CD4-positive, alpha-beta T cell treated with Interleukin-10 for 1 hour (primary cell): Measurements from ENCODE around the gene ADK.
"Not testable (repeated sequence)": the region's sequence is repeated elsewhere in the genome, so short reads cannot be mapped to it uniquely, and the experiment has no call there.

ENCODE experiments used
- DNase-seq: peaks from one replicate; pipeline ENCODE4 v3.0.0-alpha.2; 2020

ADK gene

GRCh38 chr10:74307061-74307651 is 156.1 kb downstream of the ADK start:
- DNase-seq, result no peak

- no peak for DNase-seq
Observed at GRCh38 chr10:74310652-74311257, 159.7 kb downstream of the ADK start.

DNA sequence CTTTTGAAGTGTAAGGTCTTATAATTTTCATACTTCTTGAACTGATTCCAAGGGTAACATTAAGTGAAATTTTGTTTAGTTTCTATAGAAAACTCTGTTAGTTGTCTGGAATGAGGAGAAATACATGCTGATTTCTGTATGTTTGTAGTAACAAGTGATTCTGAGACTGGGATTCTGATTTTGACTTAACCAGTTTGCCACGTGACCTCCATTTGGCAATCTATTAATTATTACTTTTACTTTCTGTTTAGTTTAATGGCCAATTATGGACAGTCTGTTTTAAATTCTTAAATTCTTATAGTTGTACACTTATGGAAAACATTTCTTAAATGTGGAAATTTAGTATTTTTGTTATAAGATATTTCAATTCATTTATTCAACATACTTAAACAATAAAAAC is 163.1 kb downstream of the ADK start:
- DNase-seq, result peak; percentile 5

GRCh38 chr10:74320026-74320425 is 169.0 kb downstream of the ADK start:
- no peak for DNase-seq

GRCh38 chr10:74320717-74321116 is 169.7 kb downstream of the ADK start:
- DNase-seq, result no peak

DNA sequence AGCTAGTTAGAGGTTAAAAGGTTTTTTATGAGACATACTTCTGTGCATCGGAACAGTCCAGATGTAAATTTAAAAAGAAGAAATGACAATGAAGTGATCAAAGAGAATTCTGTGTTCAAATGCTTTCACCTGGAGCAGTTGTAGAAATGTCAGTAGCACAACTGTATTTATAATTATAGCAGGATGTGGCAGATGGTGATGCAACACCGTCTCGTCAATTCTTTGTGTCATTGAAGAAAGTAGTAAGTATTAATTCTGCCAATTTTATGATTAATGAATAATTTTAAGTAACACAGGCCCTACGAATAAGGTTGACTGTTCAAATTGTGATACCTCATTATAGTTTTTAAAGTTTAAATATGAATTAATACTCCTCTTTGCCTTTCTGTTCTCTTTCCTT is 171.1 kb downstream of the ADK start:
- no peak for DNase-seq

DNA sequence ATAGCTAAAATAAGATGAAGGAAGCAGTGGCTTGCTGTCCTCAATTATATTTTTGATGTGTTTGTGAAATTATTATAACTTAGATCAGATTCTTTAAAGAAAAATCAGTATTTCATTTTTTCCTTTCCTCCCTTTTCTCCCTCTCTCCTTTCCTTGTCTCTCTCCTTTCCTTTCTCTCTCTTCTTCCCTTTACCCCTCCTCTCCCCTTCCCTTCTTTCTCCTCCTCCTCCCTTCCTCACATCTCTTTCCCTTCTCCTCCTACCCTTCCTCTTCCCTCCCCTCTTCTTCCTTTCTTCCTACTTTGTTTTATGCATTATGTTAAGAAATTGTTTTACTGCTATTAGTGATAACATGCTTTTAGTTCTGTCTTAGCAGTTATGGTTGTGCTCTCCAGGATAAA is 171.5 kb downstream of the ADK start:
- DNase-seq, result no peak

GRCh38 chr10:74328388-74328787 is 177.4 kb downstream of the ADK start:
- no peak for DNase-seq

DNA sequence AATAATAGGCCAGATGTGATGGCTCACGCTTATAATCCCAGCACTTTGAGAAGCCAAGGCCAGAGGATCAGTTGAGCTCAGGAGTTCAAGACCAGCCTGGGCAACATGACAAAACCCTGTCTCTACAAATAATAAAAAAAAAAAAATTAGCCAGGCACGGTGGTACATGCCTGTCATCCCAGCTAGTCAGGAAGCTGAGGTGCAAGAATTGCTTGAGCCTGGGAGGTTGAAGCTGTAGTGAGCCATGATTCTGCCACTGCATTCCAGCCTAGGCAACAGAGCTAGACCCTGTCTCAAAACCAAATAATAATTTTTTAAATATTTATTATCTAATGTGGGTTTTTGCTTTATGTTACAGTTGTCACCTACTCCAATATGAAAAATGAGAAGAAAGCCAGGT is 178.9 kb downstream of the ADK start:
- no peak for DNase-seq

GRCh38 chr10:74330646-74331045 is 179.6 kb downstream of the ADK start:
- no peak for DNase-seq

GRCh38 chr10:74332398-74332797 is 181.4 kb downstream of the ADK start:
- no peak for DNase-seq

GRCh38 chr10:74333174-74333573 is 182.2 kb downstream of the ADK start:
- DNase-seq, result no peak

DNA sequence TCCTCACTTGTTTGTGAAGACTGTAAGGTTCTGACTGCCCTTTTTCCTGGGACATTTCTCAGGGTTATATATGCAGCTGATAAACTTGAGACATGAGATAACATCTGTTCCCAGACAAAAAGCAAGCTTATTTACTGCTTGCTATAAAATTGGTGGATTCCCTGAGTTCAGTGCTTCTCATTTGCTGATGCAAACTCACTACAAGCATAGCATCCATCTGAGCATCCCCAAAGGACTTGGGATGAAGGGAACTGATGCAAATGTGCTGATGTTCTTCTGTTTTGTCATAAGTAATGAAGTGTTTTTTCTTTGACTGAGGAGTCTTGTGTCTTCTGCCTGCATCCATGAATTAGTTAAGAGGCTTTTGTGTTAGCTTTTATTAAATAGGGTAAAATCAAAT is 183.2 kb downstream of the ADK start:
- DNase-seq, result no peak

GRCh38 chr10:74335501-74335900 is 184.5 kb downstream of the ADK start:
- DNase-seq, result no peak

DNA sequence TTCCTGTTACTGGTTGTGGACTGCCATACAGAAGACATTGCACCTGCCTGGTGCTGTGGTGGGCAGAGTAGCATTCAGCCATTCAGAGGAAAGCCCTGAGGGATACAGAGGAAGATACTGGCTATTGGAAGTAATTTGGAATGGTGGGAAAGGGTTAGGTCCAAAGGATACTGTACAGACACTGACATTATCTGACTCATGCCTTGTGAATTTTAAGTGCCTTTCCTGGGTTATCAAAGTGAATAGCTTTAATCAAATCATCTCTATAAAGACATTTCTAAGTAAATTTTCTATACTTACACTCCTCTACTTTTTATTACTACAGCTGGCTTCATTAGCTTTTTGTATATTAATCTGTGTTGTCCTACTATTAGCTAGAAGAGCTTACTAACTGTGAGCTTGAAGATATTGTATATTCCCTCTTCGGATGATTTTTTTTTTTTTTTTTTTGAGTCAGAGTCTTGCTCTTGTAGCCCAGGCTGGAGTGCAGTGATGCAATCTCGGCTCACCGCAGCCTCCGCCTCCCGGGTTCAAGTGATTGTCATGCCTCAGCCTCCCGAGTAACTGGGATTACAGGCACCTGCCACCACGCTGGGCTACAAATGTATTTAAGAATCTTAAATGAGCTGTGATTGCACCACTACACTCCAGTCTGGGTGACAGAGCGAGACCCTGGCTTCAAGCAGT is 186.5 kb downstream of the ADK start:
- DNase-seq, result no peak

DNA sequence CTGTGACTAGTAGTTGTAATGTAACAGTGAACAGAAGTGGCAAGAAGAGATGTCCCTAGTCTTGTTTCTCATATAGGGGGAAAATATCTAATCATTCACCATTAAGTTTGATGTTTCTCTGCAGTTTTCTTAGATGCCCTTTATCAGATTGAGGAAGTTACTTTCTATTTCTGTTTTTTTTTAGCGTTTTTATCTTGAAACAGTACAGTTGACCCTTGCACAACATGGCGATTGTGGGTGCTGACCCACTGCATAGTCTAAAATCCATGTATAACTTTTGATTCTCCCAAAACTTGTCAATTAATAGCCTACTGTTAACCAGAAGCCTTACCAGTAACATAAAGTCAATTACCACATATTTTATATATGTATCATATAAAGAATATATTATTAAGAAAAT is 192.0 kb downstream of the ADK start:
- DNase-seq, result no peak

- no peak for DNase-seq
Observed at GRCh38 chr10:74343804-74344203, 192.8 kb downstream of the ADK start.

DNA sequence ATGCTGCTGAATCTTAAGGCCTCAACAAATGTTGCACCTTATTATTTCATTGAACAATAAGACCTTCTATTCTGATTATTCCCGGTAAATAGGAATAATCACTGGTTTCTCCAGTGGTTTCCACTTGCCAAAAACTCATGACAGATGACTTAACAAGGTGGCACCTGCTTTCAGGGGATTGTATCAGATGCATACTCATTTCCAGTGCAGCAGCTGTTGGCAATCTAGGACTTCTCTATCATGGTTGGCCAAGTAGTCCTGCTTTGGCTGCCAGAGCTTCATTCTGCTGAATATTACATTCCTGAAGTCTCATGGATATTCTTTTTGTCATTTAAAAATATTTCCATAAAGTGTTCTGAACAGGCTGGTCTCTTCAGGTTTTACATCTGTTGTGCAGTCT is 193.3 kb downstream of the ADK start:
- DNase-seq, result no peak

DNA sequence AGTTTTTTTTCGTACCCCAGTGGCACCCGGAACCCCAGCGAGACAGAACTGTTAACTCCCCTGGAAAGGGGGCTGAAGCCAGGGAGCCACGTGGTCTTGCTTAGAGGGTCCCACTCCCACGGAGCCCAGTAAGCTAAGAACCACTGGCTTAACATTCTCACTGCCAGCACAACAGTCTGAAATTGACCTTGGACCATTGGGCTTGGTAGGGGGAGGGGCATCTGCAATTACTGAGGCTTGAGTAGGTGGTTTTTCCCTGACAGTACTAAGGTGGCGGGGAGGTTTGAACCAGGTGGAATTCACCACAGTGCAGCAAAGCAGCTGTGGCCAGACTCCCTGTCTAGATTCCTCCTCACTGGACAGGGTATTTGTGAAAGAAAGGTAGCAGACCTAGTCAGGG is 196.5 kb downstream of the ADK start:
- no peak for DNase-seq

DNA sequence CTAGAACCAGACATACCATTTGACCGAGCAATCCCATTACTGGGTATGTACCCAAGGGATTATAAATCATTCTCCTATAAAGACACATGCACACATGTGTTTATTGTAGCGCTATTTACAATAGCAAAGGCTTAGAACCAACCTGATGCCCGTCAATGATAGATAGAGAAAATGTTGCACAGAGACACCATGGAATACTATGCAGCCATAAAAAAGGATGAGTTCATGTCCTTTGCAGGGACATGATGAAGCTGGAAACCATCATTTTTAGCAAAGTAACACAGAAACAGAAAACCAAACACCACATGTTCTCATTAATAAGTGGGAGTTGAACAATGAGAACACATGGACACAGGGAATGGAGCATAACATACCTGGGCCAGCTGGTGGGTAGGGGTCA is 202.0 kb downstream of the ADK start:
- DNase-seq, result not testable (repeated sequence)

DNA sequence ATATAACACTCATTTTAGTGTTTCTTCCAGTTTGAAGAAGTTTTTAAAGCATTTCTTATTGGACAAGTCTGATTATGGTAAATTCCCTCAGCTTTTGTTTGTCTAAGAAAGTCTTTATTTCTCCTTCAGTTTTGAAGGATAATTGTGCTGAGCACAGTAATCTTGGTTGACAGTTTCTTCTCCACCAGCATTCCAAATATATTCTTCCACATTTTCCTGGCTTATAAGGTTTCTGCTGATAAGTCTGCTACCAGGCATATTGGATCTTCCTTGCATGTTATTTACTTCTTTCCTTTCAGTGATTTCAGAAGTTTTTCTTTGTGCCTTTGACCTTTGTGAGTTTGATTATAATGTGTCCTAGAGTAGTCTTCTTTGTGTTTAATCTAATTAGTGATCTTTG is 210.7 kb downstream of the ADK start:
- DNase-seq, result no peak

DNA sequence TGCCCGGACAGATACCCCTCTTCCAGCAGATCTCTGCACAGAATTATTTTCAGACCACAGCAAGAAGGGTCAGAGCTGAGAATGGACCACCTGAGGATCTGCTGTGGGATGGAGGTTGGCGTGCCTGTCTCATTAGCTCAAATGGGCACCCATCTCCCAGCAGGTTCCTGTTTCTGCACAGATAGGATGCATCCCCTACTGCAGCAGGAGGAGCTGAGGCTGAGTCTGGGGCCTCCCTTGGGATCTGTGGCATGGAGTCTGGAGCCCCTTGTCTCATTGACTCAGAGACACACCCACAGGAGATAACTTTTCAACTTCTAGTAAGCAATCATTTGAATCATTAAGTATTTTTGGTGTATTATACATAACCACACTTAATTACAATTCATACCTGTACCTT is 212.7 kb downstream of the ADK start:
- DNase-seq, result no peak

- DNase-seq, result no peak
Observed at GRCh38 chr10:74365109-74365508, 214.1 kb downstream of the ADK start.

DNA sequence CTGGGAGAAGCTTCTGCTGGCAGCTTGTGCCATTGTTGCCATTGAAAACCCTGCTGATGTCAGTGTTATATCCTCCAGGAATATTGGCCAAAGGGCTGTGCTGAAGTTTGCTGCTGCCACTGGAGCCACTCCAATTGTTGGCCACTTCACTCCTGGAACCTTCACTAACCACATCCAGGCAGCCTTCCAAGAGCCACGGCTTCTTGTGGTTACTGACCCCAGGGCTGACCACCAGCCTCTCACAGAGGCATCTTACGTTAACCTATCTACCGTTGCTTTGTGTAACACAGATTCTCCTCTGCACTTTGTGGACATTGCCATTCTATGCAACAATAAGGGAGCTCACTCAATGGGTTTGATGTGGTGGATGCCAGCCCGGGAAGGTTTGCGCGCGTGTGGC is 220.7 kb downstream of the ADK start:
- no peak for DNase-seq

- DNase-seq, result no peak
Observed at GRCh38 chr10:74373059-74373458, 222.0 kb downstream of the ADK start.
